Caco-2 (cell line): ENCODE measurements around the gene MAP2K2. TPM values are rescaled to one million over a fixed set of nuclear protein-coding genes. Genes with fewer than 3 reads are reported as not detected.

Experiments
- BruUV-seq: library from RNA; stranded (reverse); fragments of 400-500 nt; replicated peaks from 2 replicates; lab custom pipeline; 2021; lab: Mats Ljungman, UMichigan
- CTCF ChIA-PET: fragments of 300-600 bp; sonication (Branson Sonifier 250); formaldehyde crosslinking; loops from one replicate; lab custom pipeline; 2022; ENCODE audit warnings: antibody characterized with exemption; lab: Charles Lee
- POLR2A ChIA-PET: fragments of 300-600 bp; sonication (Branson Sonifier 250); formaldehyde crosslinking; loops from one replicate; lab custom pipeline; 2022; ENCODE audit warnings: antibody characterized with exemption; lab: Charles Lee
- DNase-seq, 2 experiments: peaks; one replicate each; pipeline versions ENCODE4 v3.0.0 to v3.0.0-alpha.2; 2020 to 2022
- H3K27me3 ChIP-seq: replicated peaks from 2 replicates; pipeline ENCODE4 v1.6.0; 2011; ENCODE audit warnings: low read length; ENCODE audit not compliant: control insufficient read depth, insufficient read depth
- H3K36me3 ChIP-seq: 2 replicates; pipeline ENCODE4 v1.5.1; 2011; ENCODE audit warnings: low read length; ENCODE audit not compliant: control insufficient read depth, insufficient read depth
- H3K4me1 ChIP-seq: fragments of 250-450 bp; sonication (Bioruptor Pico); 2 replicates; pipeline ENCODE4 v1.5.1; 2020; ENCODE audit warnings: mild to moderate bottlenecking
- H3K4me3 ChIP-seq: 2 replicates; pipeline ENCODE4 v1.5.1; 2011; ENCODE audit warnings: low read depth, mild to moderate bottlenecking, control low read depth, low read length
- H3K9me3 ChIP-seq: fragments of 250-450 bp; sonication (Bioruptor Pico); 2 replicates; pipeline ENCODE4 v1.5.1; 2020; ENCODE audit warnings: mild to moderate bottlenecking, moderate library complexity
- H3K27ac Mint-ChIP-seq: one replicate; pipeline ENCODE4 v1.8.0; 2022; ENCODE audit warnings: mixed read lengths; ENCODE audit not compliant: unreplicated experiment
- H3K27me3 Mint-ChIP-seq: one replicate; pipeline ENCODE4 v1.8.0; 2022; ENCODE audit warnings: mixed read lengths; ENCODE audit not compliant: insufficient read depth, unreplicated experiment
- H3K36me3 Mint-ChIP-seq: one replicate; pipeline ENCODE4 v1.8.0; 2022; ENCODE audit warnings: mild to moderate bottlenecking, mixed read lengths; ENCODE audit not compliant: insufficient read depth, unreplicated experiment
- H3K4me1 Mint-ChIP-seq: one replicate; pipeline ENCODE4 v1.8.0; 2022; ENCODE audit warnings: low read depth, mixed read lengths; ENCODE audit not compliant: unreplicated experiment
- H3K4me3 Mint-ChIP-seq: one replicate; pipeline ENCODE4 v1.8.0; 2022; ENCODE audit warnings: mild to moderate bottlenecking, moderate library complexity, mixed read lengths; ENCODE audit not compliant: unreplicated experiment
- H3K9me3 Mint-ChIP-seq: one replicate; pipeline ENCODE4 v1.8.0; 2022; ENCODE audit warnings: mixed read lengths; ENCODE audit not compliant: unreplicated experiment
- CTCF ChIP-seq, 2 experiments: fragments of 200-600 bp in 1 of 2; IDR thresholded peaks; 1 replicate in 1 of 2; 2 replicates in 1 of 2; pipeline versions ENCODE4 v1.5.1 to v1.8.0; 2011 to 2022; ENCODE audit warnings: antibody characterized with exemption in 1 of 2, control low read depth in 1 of 2, inconsistent platforms in 1 of 2, low read depth in 1 of 2, low read length in 1 of 2, mild to moderate bottlenecking in 1 of 2, moderate library complexity in 1 of 2; ENCODE audit not compliant: insufficient read depth in 1 of 2, severe bottlenecking in 1 of 2, unreplicated experiment in 1 of 2
- intact Hi-C: fragments of 100-400 bp; cut with micrococcal nuclease; formaldehyde crosslinking; loops from one replicate; pipeline ENCODE4 v1.10.0; 2022; ENCODE audit not compliant: unreplicated experiment
- total RNA-seq: library from RNA; stranded (reverse); gene quantifications from 2 replicates; pipeline ENCODE4 v1.2.3, GENCODE V29; 2022

The MAP2K2 gene
- total RNA-seq, 1 experiment from 2014 or later, result 149 TPM

- Mint-ChIP-seq H3K9me3 (no peaks in the 10 kb centered on the region), H3K27me3 (no peaks in the 10 kb centered on the region), H3K4me1 (no peaks in the 10 kb centered on the region), H3K4me3 (no peak overlapping the region), H3K36me3 (peaks cover 67% of the 10 kb centered on the region), H3K27ac (no peak overlapping the region)
- ChIA-PET POLR2A (no interaction called here), CTCF (no interaction called here)
- DNase-seq, result no peak
- Histone ChIP-seq H3K36me3 (no peaks in the 10 kb centered on the region; the same call in none of the 2 replicates), H3K4me1 (no peaks in the 10 kb centered on the region), H3K4me3 (no peak overlapping the region), H3K9me3 (no peaks in the 10 kb centered on the region), H3K27me3 (no peaks in the 10 kb centered on the region)
- BruUV-seq, result no TSS peak
- intact Hi-C loops, result no loop called here
- TF ChIP-seq CTCF (IDR thresholded peaks at IDR 0.05; ENCODE audit: insufficient read depth in 1 of 2, low read depth in 1 of 2, low read length in 1 of 2, severe bottlenecking in 1 of 2, unreplicated experiment in 1 of 2), result no peak
Observed at GRCh38 chr19:4112367-4112766, 11.6 kb downstream of the MAP2K2 start.

- no peaks in the 10 kb centered on the region for H3K36me3 ChIP-seq
- intact Hi-C loops, result no loop called here
- Mint-ChIP-seq H3K9me3 (no peaks in the 10 kb centered on the region), H3K27ac (no peak overlapping the region), H3K4me1 (no peaks in the 10 kb centered on the region), H3K36me3 (peaks cover 59% of the 10 kb centered on the region), H3K4me3 (no peak overlapping the region), H3K27me3 (no peaks in the 10 kb centered on the region)
- no peaks in the 10 kb centered on the region for H3K4me1 ChIP-seq
- H3K9me3 ChIP-seq, result no peaks in the 10 kb centered on the region
- ChIA-PET POLR2A (no interaction called here), CTCF (no interaction called here)
- H3K27me3 ChIP-seq, result no peaks in the 10 kb centered on the region
- TF ChIP-seq CTCF (IDR thresholded peaks at IDR 0.05; ENCODE audit: insufficient read depth in 1 of 2, low read depth in 1 of 2, low read length in 1 of 2, severe bottlenecking in 1 of 2, unreplicated experiment in 1 of 2), result no peak
- no peak for DNase-seq
- H3K4me3 ChIP-seq, result no peak overlapping the region
- BruUV-seq, result no TSS peak
Observed at GRCh38 chr19:4109626-4109945, 14.3 kb downstream of the MAP2K2 start.

- no peaks in the 10 kb centered on the region for H3K27me3 ChIP-seq
- ChIA-PET POLR2A (no interaction called here), CTCF (no interaction called here)
- no peak overlapping the region for H3K4me3 ChIP-seq
- no peaks in the 10 kb centered on the region for H3K36me3 ChIP-seq
- no TSS peak for BruUV-seq
- Mint-ChIP-seq H3K4me3 (no peak overlapping the region), H3K4me1 (no peaks in the 10 kb centered on the region), H3K36me3 (peaks cover 59% of the 10 kb centered on the region), H3K27me3 (no peaks in the 10 kb centered on the region), H3K27ac (no peak overlapping the region), H3K9me3 (no peaks in the 10 kb centered on the region)
- no peaks in the 10 kb centered on the region for H3K4me1 ChIP-seq
- intact Hi-C loops, result no loop called here
- no peak for TF ChIP-seq CTCF (IDR thresholded peaks at IDR 0.05; ENCODE audit: insufficient read depth in 1 of 2, low read depth in 1 of 2, low read length in 1 of 2, severe bottlenecking in 1 of 2, unreplicated experiment in 1 of 2)
- no peak for DNase-seq
- no peaks in the 10 kb centered on the region for H3K9me3 ChIP-seq
Observed at GRCh38 chr19:4108767-4109625, 14.9 kb downstream of the MAP2K2 start.
